ENCODE data around the gene RRP8.
A peak's percentile ranks its signal among the peaks of the same experiment; 100 is the strongest.

Gene RRP8

GRCh38 chr11:6603287-6604080, at the start of gene RRP8, which contains the start of gene ILK:
TSS of gene RRP8 (minus strand) at chr11:6603616. CDS start at chr11:6603502, 114 bp downstream.
TSS of gene ILK (plus strand) at chr11:6603774. CDS start at chr11:6604272, 498 bp downstream.
- peak; percentile 89 for DNase-seq (ENCODE audit: low read depth)

- no peak for DNase-seq (ENCODE audit: low read depth)
Observed at GRCh38 chr11:6653097-6653496, 49.7 kb upstream of the RRP8 start.

GRCh38 chr11:6652182-6652581, 48.8 kb upstream of the RRP8 start:
- DNase-seq (ENCODE audit: low read depth), result no peak

- no peak for DNase-seq (ENCODE audit: low read depth)
Observed at GRCh38 chr11:6650980-6651379, 47.6 kb upstream of the RRP8 start.

- no peak for DNase-seq (ENCODE audit: low read depth)
Observed at GRCh38 chr11:6650104-6650503, 46.7 kb upstream of the RRP8 start.

GRCh38 chr11:6648501-6648900, 45.1 kb upstream of the RRP8 start:
- DNase-seq (ENCODE audit: low read depth), result no peak

- DNase-seq (ENCODE audit: low read depth), result no peak
Observed at GRCh38 chr11:6647836-6648235, 44.4 kb upstream of the RRP8 start.

GRCh38 chr11:6646918-6647679, 43.7 kb upstream of the RRP8 start:
- no peak for DNase-seq (ENCODE audit: low read depth)

GRCh38 chr11:6646576-6646917, 43.1 kb upstream of the RRP8 start:
- DNase-seq (ENCODE audit: low read depth), result peak; percentile 59

GRCh38 chr11:6646071-6646470, 42.7 kb upstream of the RRP8 start:
- DNase-seq (ENCODE audit: low read depth), result peak; percentile 70

- no peak for DNase-seq (ENCODE audit: low read depth)
Observed at GRCh38 chr11:6642957-6643356, 39.5 kb upstream of the RRP8 start.

GRCh38 chr11:6640985-6641701, 37.7 kb upstream of the RRP8 start:
- DNase-seq (ENCODE audit: low read depth), result no peak

- DNase-seq (ENCODE audit: low read depth), result no peak
Observed at GRCh38 chr11:6640036-6640984, 36.9 kb upstream of the RRP8 start.

- no peak for DNase-seq (ENCODE audit: low read depth)
Observed at GRCh38 chr11:6638429-6638828, 35.0 kb upstream of the RRP8 start.

- peak; percentile 60 for DNase-seq (ENCODE audit: low read depth)
Observed at GRCh38 chr11:6637871-6638270, 34.5 kb upstream of the RRP8 start.

- DNase-seq (ENCODE audit: low read depth), result no peak
Observed at GRCh38 chr11:6636480-6636879, 33.1 kb upstream of the RRP8 start.

- no peak for DNase-seq (ENCODE audit: low read depth)
Observed at GRCh38 chr11:6635082-6635932, 31.9 kb upstream of the RRP8 start.

- DNase-seq (ENCODE audit: low read depth), result no peak
Observed at GRCh38 chr11:6634534-6634933, 31.1 kb upstream of the RRP8 start.

GRCh38 chr11:6633422-6634408, 30.3 kb upstream of the RRP8 start:
- no peak for DNase-seq (ENCODE audit: low read depth)

All from fibroblast of gingiva (primary cell).